C4-2B (cell line): ENCODE measurements around the gene GBP2.

ENCODE experiments used
- CTCF ChIP-seq: fragments of 450-650 bp; conservative IDR thresholded peaks from 2 replicates; pipeline ENCODE4 v1.5.1; 2017; ENCODE audit warnings: mild to moderate bottlenecking
- ZFX ChIP-seq: fragments of 450-650 bp; IDR thresholded peaks from 2 replicates; pipeline ENCODE4 v1.6.1; 2017

GRCh38 chr1:89146721-89147120 is 20.8 kb upstream of the GBP2 start:
- TF ChIP-seq CTCF, result no peak
- TF ChIP-seq ZFX, result no peak
